ENCODE results near the gene HLA-E.

HLA-E gene

DNA sequence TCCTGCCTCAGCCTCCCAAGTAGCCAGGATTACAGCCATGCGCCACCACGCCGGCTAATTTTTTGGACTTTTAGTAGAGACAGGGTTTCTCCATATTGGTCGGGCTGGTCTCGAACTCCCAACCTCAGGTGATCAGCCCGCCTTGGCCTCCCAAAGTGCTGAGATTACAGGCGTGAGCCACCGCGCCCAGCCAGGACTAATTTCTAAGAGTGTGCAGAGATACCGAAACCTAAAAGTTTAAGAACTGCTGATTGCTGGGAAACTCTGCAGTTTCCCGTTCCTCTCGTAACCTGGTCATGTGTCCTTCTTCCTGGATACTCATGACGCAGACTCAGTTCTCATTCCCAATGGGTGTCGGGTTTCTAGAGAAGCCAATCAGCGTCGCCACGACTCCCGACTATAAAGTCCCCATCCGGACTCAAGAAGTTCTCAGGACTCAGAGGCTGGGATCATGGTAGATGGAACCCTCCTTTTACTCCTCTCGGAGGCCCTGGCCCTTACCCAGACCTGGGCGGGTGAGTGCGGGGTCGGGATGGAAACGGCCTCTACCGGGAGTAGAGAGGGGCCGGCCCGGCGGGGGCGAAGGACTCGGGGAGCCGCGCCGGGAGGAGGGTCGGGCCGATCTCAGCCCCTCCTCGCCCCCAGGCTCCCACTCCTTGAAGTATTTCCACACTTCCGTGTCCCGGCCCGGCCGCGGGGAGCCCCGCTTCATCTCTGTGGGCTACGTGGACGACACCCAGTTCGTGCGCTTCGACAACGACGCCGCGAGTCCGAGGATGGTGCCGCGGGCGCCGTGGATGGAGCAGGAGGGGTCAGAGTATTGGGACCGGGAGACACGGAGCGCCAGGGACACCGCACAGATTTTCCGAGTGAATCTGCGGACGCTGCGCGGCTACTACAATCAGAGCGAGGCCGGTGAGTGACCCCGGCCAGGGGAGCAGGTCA lies at the start of gene HLA-E:
HLA-E (plus strand) TSS at position 429 of the 945 bp plus-strand sequence; CDS start at position 452, 23 bp downstream.
- TF ChIP-seq GATA2 (IDR thresholded peaks at IDR 0.05; ENCODE audit: low read depth, low read length) (no peak), GATA3 (IDR thresholded peaks at IDR 0.05; ENCODE audit: low read depth, low read length) (no peak)

DNA sequence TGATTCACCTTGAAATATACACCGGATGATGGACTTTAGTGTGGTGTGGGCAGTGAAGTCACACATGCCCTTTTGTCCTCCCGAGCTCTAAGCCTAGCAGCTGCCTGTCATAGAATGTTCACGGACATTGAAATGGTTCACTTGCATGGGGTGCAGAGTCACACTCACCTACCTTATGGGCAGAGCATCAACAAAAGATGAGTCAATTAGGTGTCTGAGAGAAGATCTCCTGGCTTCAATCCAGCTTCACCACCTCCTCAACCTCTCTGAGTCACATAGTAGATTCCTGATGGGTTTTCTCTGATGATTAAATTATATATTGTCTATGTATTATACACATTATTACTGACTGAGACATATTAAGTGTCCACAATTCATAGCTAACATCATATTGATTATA lies 48.1 kb upstream of the HLA-E start:
- TF ChIP-seq GATA2 (IDR thresholded peaks at IDR 0.05; ENCODE audit: low read depth, low read length): no peak
- no peak for TF ChIP-seq GATA3 (IDR thresholded peaks at IDR 0.05; ENCODE audit: low read depth, low read length)

DNA sequence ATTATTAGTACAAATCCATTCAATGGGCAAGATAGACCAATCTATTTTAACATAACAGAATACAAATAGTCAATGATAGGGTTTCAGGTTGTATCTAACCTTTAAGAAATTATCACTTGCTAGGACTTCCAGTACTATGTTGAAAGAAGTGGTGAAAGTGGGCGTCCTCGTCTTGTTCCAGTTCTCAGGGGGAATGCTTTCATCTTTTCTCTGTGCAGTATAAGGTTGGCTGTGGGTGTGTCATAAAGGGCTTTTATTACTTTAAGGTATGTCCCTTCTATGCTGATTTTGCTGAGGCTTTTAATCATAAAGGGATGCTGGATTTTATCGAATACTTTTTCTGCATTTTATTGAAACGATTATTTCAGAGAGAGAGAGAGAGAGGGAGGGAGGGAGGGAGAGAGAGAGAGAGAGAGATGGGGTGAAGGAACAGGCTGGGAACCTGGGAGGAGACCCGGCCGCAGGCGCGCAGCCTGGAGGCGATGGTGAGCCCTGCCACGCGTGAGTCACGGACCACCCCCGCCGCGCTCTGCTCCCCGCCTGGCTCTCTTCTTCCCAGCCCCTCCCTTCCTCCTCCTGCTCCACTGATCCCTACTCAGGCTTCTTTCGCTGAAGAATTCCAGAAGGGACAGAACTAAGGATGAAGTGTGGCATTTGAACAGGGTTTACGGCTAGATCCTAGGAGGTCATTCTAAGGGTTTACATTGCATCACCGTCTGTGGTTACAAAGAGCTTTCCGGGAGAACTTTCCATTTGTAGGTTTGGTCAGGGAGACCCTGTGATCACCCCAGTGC lies 45.5 kb upstream of the HLA-E start:
- TF ChIP-seq GATA3 (IDR thresholded peaks at IDR 0.05; ENCODE audit: low read depth, low read length) (no peak), GATA2 (IDR thresholded peaks at IDR 0.05; ENCODE audit: low read depth, low read length) (no peak)

DNA sequence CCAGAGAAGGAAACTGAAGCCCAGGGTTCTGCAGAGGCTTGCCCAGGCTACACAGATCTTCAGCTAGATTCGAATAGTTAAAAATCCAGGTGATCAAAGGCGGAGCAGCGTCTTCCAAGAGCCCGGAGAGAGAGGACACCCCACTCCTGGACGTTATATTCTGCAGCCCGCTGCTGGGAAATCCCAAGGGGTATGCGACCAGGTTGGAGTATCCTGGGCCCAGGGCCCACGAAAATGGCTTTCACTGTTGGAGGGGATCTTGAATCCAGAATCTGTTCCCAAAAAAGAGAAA lies 44.9 kb upstream of the HLA-E start:
- no peak for TF ChIP-seq GATA3 (IDR thresholded peaks at IDR 0.05; ENCODE audit: low read depth, low read length)
- TF ChIP-seq GATA2 (IDR thresholded peaks at IDR 0.05; ENCODE audit: low read depth, low read length): no peak

DNA sequence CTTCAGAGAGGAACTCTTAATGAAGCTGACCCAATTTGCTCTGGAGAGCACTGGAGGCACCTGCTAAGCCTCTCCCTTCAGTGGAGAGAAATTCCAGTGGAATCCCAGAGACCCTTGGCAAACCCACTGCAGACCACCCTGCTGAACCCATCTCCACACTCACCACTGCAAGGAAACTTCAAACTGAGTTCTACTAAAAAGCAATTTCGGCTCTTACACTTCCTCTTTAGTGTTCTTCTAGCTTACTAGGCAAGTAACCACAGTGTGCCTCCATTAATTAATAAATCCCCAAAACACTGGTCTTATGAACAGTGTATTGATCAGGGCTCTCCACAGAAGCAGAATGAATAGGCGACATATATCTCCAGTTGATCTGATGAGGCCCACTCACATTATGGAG lies 43.0 kb upstream of the HLA-E start:
- no peak for TF ChIP-seq GATA2 (IDR thresholded peaks at IDR 0.05; ENCODE audit: low read depth, low read length)
- no peak for TF ChIP-seq GATA3 (IDR thresholded peaks at IDR 0.05; ENCODE audit: low read depth, low read length)

DNA sequence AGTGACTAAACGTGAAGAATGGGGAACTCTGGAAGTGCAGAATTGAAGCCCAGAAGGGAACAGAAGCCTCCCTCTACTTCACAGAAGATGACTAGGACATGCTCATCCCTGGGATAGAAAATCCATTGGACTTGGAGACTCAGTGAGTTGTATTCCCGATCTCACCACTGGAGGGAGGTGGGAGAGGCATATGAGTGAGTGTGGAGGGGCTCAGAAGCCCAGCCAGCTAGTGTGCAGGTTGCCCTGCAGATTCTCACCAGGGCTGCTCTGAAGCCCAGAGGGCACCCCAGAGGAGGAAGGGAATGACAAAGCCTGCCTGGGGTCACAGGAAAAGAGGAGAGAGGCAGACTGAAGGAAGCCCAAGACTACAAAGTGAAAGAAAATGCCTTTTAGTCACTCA lies 42.1 kb upstream of the HLA-E start:
- TF ChIP-seq GATA2 (IDR thresholded peaks at IDR 0.05; ENCODE audit: low read depth, low read length): no peak

DNA sequence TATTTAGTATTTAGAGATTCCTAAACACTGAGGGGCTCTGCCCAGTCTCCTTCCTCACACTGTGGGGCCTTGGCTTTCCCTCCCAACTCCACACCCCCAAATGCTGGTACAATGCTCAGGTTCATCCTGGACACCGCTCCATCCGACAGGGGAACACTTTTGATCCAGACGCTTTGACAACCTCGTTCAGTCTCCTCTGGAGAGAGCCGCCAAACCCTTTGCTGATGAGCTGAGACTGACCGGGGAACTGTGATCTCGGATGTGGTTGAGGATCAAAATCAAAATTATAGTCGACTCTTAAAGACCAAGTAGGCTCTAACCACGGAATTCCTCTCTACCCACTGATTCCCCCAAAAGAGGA lies 38.8 kb upstream of the HLA-E start:
- no peak for TF ChIP-seq GATA3 (IDR thresholded peaks at IDR 0.05; ENCODE audit: low read depth, low read length)
- no peak for TF ChIP-seq GATA2 (IDR thresholded peaks at IDR 0.05; ENCODE audit: low read depth, low read length)

DNA sequence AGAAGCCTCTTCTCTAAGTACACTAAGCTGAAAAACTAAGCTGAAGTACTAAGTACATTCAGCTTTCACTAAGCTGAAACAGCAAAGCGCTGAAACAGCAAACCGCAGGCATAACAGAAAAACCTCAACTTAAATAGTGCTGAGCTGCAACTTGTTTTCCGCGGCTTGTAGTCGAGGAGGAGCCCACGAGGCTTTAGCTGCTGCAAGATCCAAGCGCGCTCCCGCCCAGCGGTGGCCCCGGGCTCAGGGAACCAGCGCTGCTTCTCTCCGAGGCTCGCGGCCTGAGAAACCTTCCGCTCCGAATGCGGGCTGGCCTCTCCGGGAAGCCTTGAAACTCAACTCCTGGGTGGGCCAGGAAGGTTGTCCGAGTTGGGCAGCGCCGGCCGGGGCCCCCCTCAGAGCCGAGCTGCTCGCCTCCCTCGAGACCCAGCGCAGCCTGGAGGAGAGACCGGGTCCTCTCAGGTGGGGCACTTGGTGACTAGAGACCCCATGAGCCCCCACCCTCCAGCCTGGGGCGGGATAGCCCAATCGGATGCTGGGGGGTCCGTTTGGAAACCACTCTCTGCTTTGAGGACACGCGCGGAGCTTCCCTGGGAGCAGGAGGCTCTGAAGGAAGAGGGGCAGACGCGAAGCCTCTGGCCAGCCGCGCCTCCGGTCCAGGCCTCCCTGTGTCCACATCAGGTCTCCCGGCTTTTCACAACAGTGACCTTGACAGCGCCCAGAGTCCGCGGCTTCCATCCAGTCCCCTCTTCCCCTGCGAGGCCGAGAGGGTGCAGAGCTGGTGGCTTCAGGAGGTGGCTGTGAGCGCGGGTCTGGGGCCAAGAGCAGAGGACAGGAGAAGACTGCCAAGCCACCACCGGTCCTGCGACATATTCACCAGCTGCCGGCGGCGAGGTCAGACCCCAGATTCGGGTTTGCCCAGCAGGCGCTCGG lies 38.1 kb upstream of the HLA-E start:
- TF ChIP-seq GATA3 (IDR thresholded peaks at IDR 0.05; ENCODE audit: low read depth, low read length): no peak
- no peak for TF ChIP-seq GATA2 (IDR thresholded peaks at IDR 0.05; ENCODE audit: low read depth, low read length)

DNA sequence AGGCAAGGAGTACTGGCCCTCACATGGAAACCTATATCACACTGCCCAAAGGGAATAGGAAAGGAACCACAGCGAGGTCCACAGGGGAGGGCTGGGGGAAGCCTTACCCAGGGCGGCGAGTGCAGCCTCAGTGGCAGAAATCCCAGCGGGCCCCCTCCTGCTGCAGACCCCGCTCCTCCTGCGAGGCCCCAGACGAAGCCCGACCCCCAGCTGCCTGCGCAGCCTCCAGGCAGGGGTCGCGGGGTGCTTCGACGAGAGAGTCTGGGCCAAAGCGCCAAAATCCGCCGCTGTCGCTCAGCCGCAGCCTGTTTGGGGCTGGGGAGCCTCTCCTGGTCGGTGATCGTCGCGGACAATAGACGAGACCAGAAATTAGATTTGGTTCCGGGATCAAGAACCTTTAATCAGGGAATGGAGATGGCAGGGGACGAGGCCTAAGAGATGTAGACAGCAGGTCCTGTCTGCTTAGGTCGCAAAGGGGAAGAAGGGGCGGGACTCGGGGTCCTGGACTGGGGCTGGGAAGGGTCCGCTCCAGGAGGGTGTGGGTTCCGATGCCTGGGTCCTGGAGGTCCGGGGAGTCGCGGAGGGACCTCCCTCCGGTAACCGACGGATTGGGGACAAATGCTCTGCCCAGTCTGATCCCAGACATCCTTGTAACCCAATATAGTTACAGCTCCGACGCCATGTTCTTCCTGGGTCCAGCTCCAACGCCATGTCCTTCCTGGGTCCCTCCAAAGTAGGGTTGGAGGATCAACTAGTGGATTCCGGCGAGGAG lies 36.4 kb upstream of the HLA-E start:
- TF ChIP-seq GATA2 (IDR thresholded peaks at IDR 0.05; ENCODE audit: low read depth, low read length) (no peak), GATA3 (IDR thresholded peaks at IDR 0.05; ENCODE audit: low read depth, low read length) (no peak)

DNA sequence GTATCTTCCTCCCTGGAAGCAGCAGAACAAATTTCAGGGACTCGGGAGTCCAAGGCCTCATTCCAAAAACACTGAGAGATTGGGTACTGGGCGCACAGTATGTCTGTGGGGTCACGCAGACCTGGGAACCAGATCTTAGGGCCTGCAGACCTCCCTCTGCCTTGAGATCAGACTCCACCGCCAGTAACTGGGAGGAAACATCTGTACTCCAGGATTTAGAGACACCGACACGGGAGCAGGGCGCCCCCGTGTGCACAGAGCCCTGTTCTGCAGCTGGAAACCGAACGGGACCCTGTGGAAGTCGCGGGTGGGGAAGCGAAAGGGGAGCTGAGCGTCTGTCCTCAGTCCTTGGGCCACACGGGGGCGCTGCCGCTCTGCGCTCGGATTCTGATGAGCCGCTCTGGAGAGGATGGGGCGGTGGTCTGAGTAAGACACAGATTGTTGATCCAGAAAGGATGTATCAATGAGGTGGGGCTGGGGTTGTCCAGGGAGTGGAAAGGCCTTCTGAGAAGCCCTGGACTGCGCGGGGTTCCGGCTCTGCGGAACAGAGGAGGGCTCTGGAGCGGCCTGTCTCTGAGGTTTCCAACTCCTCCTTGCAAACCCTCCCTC lies 35.7 kb upstream of the HLA-E start:
- TF ChIP-seq GATA3 (IDR thresholded peaks at IDR 0.05; ENCODE audit: low read depth, low read length): no peak
- TF ChIP-seq GATA2 (IDR thresholded peaks at IDR 0.05; ENCODE audit: low read depth, low read length): no peak

DNA sequence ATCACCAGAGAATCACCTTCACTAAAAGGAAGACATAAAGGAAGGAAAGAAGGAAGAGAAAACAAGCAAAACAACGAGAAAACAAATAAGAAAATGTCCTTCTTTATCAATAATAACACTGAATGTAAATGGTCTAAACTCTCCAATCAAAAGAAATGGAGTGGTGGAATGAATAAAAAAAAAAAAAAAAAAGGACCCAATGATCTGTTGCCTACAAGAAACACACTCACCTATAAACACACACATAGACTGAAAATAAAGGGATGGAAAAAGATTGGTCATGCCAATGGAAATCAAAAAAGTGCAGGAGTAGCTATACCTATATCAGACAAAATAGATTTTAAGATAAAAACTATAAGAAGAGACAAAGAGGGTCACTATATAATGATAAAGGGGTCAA lies 30.2 kb upstream of the HLA-E start:
- no peak for TF ChIP-seq GATA2 (IDR thresholded peaks at IDR 0.05; ENCODE audit: low read depth, low read length)

DNA sequence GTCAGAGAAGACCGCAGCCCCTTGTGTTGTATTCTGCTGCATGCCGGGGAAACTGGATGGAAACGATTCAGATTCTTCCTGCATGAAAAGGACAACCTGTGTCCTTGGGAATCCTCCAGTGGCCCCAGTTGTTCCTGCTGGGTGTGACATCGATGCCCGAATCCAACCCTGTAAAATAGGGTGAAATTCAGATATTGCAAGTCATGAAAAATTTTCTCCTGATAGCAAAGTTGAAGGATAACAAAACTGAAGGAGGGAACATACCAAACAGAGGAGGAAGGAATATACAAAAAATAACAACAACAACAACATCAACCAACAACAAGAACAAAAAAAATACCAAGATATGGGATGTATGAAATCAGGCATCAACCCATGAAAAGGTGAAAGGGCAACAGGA lies 28.3 kb upstream of the HLA-E start:
- TF ChIP-seq GATA3 (IDR thresholded peaks at IDR 0.05; ENCODE audit: low read depth, low read length) (no peak), GATA2 (IDR thresholded peaks at IDR 0.05; ENCODE audit: low read depth, low read length) (no peak)

DNA sequence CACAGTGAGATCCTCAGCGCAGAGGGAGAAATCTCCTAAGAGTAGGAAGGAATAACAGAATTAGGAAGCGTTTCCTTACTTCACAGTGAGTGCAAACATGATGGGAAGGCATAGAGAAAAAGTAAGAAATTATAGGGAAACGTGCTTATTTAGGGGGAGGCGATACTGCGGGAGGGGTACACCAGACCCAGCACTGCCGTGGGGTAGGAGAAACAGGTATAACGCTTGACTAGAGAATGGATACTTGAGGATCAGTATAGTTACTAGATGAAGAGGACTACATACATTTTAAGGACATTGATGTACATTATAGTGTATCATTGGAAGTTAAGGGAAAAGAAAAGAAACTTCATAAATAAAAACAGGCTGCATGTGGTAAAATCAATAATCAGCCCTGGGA lies 26.8 kb upstream of the HLA-E start:
- no peak for TF ChIP-seq GATA2 (IDR thresholded peaks at IDR 0.05; ENCODE audit: low read depth, low read length)
- TF ChIP-seq GATA3 (IDR thresholded peaks at IDR 0.05; ENCODE audit: low read depth, low read length): no peak

Measured in SH-SY5Y (cell line).